HG03457 (cell line): Measurements from ENCODE around the gene HOXA5.

ENCODE experiments used
- ATAC-seq: cut with Tn5 transposase; IDR thresholded peaks from one replicate; pipeline ENCODE4 v1.9.1; 2021; ENCODE audit warnings: moderate number of reproducible peaks; ENCODE audit not compliant: unreplicated experiment

HOXA5 gene

DNA sequence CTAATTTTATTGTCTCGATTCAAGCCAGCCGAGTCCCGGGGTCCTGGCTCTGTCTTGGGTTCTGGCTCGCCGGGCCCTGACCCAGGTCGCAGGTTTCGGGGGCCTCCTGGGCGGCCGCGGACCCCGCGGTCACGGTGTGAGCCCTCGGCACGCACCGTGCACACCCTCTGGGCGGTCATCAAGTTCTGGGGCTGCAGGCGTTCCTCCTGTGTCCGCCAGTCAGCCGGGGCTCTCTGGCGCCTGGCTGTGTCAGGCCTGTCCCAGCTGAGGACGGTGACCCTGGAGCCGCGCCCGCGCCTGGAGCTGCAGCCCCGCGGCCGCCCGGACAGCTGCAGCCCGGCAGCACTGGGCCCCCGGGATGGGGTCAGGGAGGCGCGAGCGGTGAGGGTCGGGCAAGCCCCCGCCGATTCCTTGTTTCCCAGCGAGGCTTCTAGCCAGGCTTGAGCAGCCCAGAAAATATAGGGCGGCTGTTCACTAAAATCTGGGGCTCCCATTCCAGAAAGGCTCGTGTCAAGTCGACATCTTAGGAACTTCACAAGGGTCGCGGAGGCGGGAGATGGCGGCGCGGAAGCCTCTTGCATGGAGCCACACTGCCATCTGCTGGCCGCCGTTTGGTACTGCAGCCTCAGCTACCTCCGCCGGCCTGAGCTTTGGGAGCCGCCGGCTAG, 17.2 kb upstream of the HOXA5 start:
- ATAC-seq = no peak

GRCh38 chr7:27160145-27160545, 16.7 kb upstream of the HOXA5 start:
- no peak for ATAC-seq

- no peak for ATAC-seq
These were observed 16.0 kb upstream of the HOXA5 start for GRCh38 chr7:27159266-27160144.

DNA sequence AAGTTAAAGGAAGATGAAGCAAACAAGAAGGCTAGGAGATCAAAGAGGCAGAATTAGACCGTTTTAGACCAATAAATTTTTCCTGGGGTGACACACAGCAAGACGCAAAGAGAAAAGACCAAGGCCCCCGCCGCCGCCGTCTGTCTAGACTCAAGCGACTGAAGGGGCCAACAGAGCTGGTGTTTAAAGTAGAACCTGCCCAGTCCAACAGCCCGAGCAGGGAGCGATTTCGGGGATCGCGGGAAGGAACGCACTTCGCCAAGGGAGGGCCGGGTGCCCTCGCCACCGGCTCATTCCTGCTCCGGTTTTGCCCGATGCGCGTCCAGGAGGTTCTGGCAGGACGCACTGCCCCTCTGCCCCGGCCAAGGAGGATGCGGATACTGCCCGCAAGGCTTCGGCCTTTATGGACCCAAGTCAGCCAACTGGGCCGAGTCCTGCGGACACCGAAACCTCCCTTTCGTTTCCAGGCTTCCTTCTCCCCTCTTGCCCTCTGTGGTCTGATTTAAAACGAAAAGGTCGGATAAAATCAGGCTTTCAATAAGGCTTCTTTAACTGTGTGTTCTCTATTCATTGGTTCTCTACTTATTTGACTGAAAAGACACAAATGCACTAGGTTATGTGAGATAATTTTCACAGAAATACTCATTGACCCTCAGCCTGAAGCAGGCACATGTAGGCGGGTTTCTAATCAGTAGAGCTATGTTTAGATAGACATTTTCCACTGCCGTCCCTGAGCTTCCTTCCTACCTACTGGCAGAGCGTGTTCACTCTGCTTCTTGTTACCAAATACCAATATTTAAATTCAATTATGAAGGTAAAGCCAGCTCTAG, 15.2 kb upstream of the HOXA5 start:
- ATAC-seq = no peak

- no peak for ATAC-seq
These were observed 14.4 kb upstream of the HOXA5 start for GRCh38 chr7:27157702-27158431.

GRCh38 chr7:27156916-27157701, 13.6 kb upstream of the HOXA5 start:
- ATAC-seq = no peak

GRCh38 chr7:27156508-27156898, 13.0 kb upstream of the HOXA5 start, which contains the start of gene HOXA7:
Gene HOXA7, minus strand, starts transcription at chr7:27156675. Its CDS starts 130 bp downstream, at chr7:27156545.
- no peak for ATAC-seq

DNA sequence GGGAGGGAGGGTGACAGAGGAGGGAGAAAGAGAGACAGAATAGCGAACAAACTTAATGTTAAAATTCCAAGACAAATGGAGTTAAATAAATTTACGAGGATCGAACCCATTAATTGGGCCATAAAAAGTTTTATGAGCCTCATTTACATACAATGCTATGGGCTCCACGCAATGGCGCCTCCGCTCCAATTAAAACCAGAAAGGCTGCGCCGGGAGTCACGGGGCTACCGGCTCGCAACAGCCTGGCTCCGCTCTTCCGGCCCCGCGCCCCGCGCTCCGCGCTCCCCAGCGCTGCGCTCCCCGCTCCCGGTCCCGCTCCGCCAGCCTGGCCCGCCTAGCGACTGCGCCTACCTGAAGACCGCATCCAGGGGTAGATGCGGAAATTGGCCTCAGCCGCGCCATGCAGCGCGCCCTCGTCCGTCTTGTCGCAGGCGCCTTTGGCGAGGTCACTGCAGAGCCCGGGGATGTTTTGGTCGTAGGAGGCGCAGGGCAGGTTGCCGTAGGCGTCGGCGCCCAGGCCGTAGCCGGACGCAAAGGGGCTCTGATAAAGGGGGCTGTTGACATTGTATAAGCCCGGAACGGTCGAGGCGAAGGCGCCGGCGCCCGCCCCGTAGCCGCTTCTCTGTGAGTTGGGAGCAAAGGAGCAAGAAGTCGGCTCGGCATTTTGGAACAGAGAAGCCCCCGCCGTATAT, 12.5 kb upstream of the HOXA5 start:
- ATAC-seq = no peak

DNA sequence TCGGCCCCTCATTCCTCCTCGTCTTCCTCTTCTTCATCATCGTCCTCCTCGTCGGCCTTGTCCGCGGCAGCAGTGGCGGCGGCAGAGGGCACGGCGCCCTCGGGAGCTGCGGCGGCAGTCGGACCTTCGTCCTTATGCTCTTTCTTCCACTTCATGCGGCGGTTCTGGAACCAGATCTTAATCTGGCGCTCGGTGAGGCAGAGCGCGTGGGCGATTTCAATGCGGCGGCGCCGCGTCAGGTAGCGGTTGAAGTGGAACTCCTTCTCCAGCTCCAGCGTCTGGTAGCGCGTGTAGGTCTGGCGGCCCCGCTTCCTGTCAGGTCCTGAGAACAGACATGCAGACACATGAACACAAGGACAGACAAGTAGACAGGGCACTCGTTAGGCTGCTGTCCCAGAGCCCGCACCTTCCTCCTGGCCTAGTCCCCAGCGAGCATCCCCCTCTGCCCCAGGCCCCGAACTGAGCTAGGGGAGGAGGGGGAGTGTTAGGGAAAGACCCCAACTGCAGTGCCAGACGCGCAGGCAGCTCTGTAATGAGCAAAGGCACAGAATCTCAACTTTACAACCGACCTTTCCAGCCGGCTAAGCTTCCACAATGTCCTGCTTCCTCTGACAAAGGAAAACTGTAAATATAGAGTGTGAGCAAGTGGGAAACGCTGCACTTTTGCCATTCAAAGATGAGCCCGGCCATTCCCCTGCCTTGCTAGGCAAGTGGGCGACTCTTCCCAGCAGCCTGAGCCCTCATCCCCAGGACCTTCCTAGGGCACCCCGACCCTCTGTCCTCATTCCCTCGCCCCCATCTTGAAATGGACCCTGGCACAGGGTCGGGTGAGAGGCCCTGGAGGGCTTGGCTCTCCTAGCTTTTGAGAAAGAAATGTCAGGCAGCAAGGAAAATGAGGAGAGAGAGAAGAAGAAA, 11.7 kb upstream of the HOXA5 start:
- no peak for ATAC-seq

GRCh38 chr7:27154369-27154768, 10.9 kb upstream of the HOXA5 start:
- ATAC-seq = no peak

DNA sequence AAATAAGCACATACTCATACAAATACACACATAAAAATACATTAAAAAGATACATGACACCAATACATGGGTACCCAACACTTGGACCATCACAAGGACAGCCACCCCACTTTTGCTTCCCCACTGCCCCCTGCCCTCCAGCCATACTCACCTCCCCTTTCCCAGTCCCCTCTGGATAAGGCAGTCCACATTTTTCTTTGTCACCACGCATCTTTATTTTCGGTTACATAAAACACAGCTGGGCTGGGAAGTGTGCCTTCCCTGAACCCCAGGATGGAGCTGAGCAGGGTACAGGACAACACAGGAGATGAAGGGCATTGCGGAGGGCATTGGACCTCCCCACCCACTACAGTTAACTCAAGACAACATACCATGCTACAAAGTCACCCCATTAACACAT, 10.0 kb upstream of the HOXA5 start:
- no peak for ATAC-seq

GRCh38 chr7:27152816-27153442, 9.4 kb upstream of the HOXA5 start:
- ATAC-seq = no peak

DNA sequence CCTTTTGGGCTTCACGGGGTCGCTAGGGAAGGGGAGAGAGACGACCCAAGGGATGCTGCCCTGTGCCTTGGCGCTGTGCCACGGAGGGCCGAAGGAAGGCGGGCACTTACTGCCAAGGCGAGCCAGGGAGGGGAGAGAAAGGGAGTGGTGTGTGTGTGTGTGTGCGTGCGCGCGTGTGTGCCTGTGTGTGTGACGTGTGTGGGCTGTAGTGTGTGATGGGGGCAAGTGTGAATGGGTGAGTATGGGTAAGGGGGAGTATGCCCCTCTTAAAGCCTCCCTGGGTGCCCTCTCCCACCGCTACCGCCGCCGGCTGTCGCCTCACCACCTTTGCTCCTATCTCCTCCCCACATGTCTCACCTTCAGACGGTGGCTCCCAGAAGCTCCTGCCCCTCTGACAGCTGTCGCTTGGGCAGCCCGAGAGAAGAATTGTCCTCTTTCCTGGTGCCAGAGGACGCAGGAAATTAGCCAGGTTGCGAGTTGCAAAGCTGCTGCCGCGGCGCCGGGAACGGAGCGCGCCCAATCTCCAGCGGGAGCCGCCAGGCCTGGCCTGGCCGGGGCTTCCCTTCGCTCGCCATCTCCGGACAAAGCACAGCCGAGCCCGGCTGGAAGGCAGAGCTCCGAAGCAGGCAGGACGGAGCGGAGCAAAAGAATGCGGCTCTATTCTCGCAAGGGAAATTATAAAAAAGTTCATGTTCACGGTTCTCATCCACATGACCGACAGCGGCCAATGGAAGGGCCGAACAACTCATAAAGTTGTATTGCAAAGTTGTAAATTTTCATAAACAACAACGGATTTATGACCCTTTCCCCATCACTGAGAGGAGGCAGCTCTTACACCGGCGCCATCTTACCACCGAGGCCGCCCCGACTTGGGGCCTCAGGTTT, 8.7 kb upstream of the HOXA5 start, which contains the start of gene HOXA3:
HOXA3 (minus strand) TSS at position 653 of the 885 bp plus-strand sequence. CDS start 41,943 bp downstream, outside the sequence.
- ATAC-seq = no peak

- no peak for ATAC-seq
These were observed 8.0 kb upstream of the HOXA5 start for GRCh38 chr7:27151341-27151930.

DNA sequence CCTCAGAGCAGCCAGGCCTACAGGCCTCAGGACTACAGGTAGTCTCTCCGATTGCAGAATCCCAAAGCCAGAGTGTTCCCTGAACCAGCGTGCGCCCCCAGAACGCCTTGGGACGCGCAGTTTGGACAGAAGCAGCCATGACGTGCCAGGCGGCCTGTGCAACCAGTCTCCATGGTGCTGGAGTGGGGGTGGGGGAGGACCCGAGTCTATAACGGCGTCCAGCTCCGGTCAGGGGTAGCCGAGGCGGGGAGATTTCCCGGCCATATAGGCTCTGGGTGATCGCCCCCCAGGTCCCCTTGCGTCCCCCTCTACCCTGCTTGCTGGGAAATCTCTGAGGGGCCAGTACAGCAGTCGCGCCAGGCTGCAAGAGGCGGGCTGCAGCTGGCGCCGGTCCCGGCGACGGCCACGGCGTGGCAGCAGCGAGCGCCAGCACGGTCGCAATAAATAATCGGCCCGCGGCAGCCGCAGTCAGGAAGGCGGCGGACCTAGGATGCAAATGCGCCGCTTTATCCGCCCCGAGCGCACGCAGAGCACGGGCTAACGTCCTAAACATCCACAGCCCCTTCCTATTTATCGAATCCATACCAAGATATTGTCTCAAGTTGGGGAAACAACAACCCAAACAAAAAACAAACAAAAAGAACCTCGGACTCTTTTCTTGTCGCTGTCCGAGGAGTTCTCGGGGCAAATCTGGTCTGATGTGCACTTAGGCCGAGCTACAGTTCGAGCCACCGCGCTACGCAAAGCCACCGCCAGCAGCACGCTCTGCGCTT, 7.3 kb upstream of the HOXA5 start:
- no peak for ATAC-seq
